HCT116 (cell line): ENCODE results near the gene ASPHD2. TPM values are rescaled to one million over a fixed set of nuclear protein-coding genes. Genes with fewer than 3 reads are reported as not detected.
A peak's percentile ranks its signal among the peaks of the same experiment; 100 is the strongest.

Experiments used
- ATAC-seq: fragments of 200-7000 bp; cut with Tn5 transposase; 2 replicates; pipeline ENCODE4 v1.9.1; 2020; ENCODE audit warnings: mild to moderate bottlenecking, moderate library complexity
- BruUV-seq: library from RNA; stranded (reverse); fragments of 400-500 nt; replicated peaks from 2 replicates; lab custom pipeline; 2021; lab: Mats Ljungman, UMichigan
- CTCF ChIA-PET: fragments of 300-600 bp; sonication (Branson Sonifier 250); formaldehyde crosslinking; loops from one replicate; lab custom pipeline; 2021; ENCODE audit warnings: antibody characterized with exemption; lab: Charles Lee
- POLR2A ChIA-PET: fragments of 300-600, 350-600 bp; sonication (Branson Sonifier 250); formaldehyde crosslinking; loops from one replicate; lab custom pipeline; 2021; ENCODE audit warnings: antibody characterized with exemption; lab: Charles Lee
- RAD21 ChIA-PET, 2 experiments: fragments of 300-600 bp; sonication (Branson Sonifier 250); formaldehyde crosslinking; loops; one replicate each; lab custom pipeline; 2023; ENCODE audit warnings: low total read pairs in 2 of 2; ENCODE audit not compliant: uncharacterized antibody in 2 of 2, unreplicated experiment in 2 of 2, low non-redundant PET in 1 of 2; lab: Charles Lee
- DNase-seq: peaks from one replicate; pipeline ENCODE4 v3.0.0-alpha.2; 2010; ENCODE audit warnings: low read depth, low spot score
- H2AFZ ChIP-seq: fragments of 200-600 bp; shearing (Covaris generic), sonication (generic); 2 replicates; pipeline ENCODE4 v1.6.1; 2017; ENCODE audit warnings: low read depth, mixed run types, mixed read lengths, antibody characterized with exemption, low read length; ENCODE audit not compliant: poor library complexity, severe bottlenecking
- H3K27ac ChIP-seq: 2 replicates; pipeline ENCODE4 v1.5.1; 2012; ENCODE audit warnings: low read depth, low read length
- H3K27me3 ChIP-seq: fragments of 200-600 bp; sonication (generic); 2 replicates; pipeline ENCODE4 v1.6.1; 2016; ENCODE audit warnings: mixed run types, low read length, mixed read lengths; ENCODE audit not compliant: insufficient read depth
- H3K36me3 ChIP-seq, 2 experiments: fragments of 200-500 bp in 1 of 2; fragments of 200-600 bp in 1 of 2; sonication (Bioruptor generic) in 1 of 2; sonication (generic) in 1 of 2; 2 replicates each; pipeline versions ENCODE4 v1.5.1 to v1.6.1; 2014 to 2016; ENCODE audit warnings: low read length in 2 of 2, inconsistent platforms in 1 of 2, mixed read lengths in 1 of 2, mixed run types in 1 of 2; ENCODE audit not compliant: insufficient read depth in 2 of 2, control insufficient read depth in 1 of 2
- H3K4me1 ChIP-seq, 2 experiments: fragments of 200-600 bp in 1 of 2; sonication (generic) in 1 of 2; 2 replicates each; pipeline versions ENCODE4 v1.5.1 to v1.6.1; 2012 to 2017; ENCODE audit warnings: low read length in 2 of 2, inconsistent platforms in 1 of 2, mild to moderate bottlenecking in 1 of 2, mixed read lengths in 1 of 2, mixed run types in 1 of 2, moderate library complexity in 1 of 2; ENCODE audit not compliant: insufficient read depth in 2 of 2, control insufficient read depth in 1 of 2
- H3K4me2 ChIP-seq: fragments of 200-600 bp; sonication (generic); 2 replicates; pipeline ENCODE4 v1.6.1; 2017; ENCODE audit warnings: mixed run types, low read length, mixed read lengths
- H3K4me3 ChIP-seq, 2 experiments: fragments of 200-600 bp in 1 of 2; sonication (generic) in 1 of 2; replicated peaks in 1 of 2; 2 replicates each; pipeline ENCODE4 v1.5.1; 2011 to 2016; ENCODE audit warnings: low read length in 2 of 2, control low read depth in 1 of 2, low read depth in 1 of 2, mild to moderate bottlenecking in 1 of 2, mixed read lengths in 1 of 2, mixed run types in 1 of 2
- H3K79me2 ChIP-seq: fragments of 200-600 bp; sonication (generic); 2 replicates; pipeline ENCODE4 v1.6.1; 2017; ENCODE audit warnings: mild to moderate bottlenecking, mixed run types, low read length, moderate library complexity, mixed read lengths; ENCODE audit not compliant: insufficient read depth
- H3K9ac ChIP-seq: fragments of 200-600 bp; sonication (generic); 2 replicates; pipeline ENCODE4 v1.6.1; 2016; ENCODE audit warnings: low read length, mixed read lengths
- H3K9me2 ChIP-seq: fragments of 200-600 bp; sonication (generic), shearing (Covaris generic); 2 replicates; pipeline ENCODE4 v1.6.1; 2017; ENCODE audit warnings: mixed run types, mild to moderate bottlenecking, moderate library complexity; ENCODE audit not compliant: insufficient read depth
- H3K9me3 ChIP-seq, 2 experiments: fragments of 200-500 bp in 1 of 2; fragments of 200-600 bp in 1 of 2; sonication (Bioruptor generic) in 1 of 2; sonication (generic) in 1 of 2; 2 replicates each; pipeline ENCODE4 v1.6.1; 2014 to 2017; ENCODE audit warnings: low read length in 2 of 2, mixed read lengths in 2 of 2, inconsistent platforms in 1 of 2, low read depth in 1 of 2, mild to moderate bottlenecking in 1 of 2, mixed run types in 1 of 2, moderate library complexity in 1 of 2; ENCODE audit not compliant: control insufficient read depth in 1 of 2, insufficient read depth in 1 of 2
- H4K20me1 ChIP-seq: fragments of 200-600 bp; sonication (generic), shearing (Covaris generic); 2 replicates; pipeline ENCODE4 v1.6.1; 2017; ENCODE audit warnings: mixed run types, mild to moderate bottlenecking, moderate library complexity; ENCODE audit not compliant: insufficient read depth
- CEBPB ChIP-seq: IDR thresholded peaks from 2 replicates; pipeline ENCODE4 v1.6.1; 2012; ENCODE audit warnings: low read depth
- CTCF ChIP-seq, 3 experiments: fragments of 200-600 bp in 1 of 3; sonication (generic) in 1 of 3; IDR thresholded peaks in 2 of 3; conservative IDR thresholded peaks in 1 of 3; 2 replicates each; pipeline ENCODE4 v1.5.1; 2012 to 2017; ENCODE audit warnings: low read depth in 2 of 3, low read length in 2 of 3, antibody characterized with exemption in 1 of 3, borderline replicate concordance in 1 of 3, control low read depth in 1 of 3, mild to moderate bottlenecking in 1 of 3, mixed read lengths in 1 of 3, mixed run types in 1 of 3, moderate library complexity in 1 of 3; ENCODE audit not compliant: insufficient read depth in 1 of 3
- ELF1 ChIP-seq: IDR thresholded peaks from 2 replicates; pipeline ENCODE4 v1.6.1; 2012; ENCODE audit warnings: low read depth, borderline replicate concordance
- EZH2 ChIP-seq: fragments of 200-600 bp; sonication (generic); IDR thresholded peaks from 2 replicates; pipeline ENCODE4 v1.6.1; 2017; ENCODE audit warnings: antibody characterized with exemption, mixed run types
- JUND ChIP-seq: IDR thresholded peaks from 2 replicates; pipeline ENCODE4 v1.6.1; 2012
- MAX ChIP-seq: IDR thresholded peaks from 2 replicates; pipeline ENCODE4 v1.6.1; 2012
- POLR2A ChIP-seq: IDR thresholded peaks from 2 replicates; pipeline ENCODE4 v1.7.0; 2011; ENCODE audit warnings: borderline replicate concordance; ENCODE audit not compliant: insufficient read depth, insufficient read length; ENCODE audit errors: extremely low read depth
- POLR2AphosphoS5 ChIP-seq: IDR thresholded peaks from 2 replicates; pipeline ENCODE4 v1.6.1; 2011; ENCODE audit warnings: mild to moderate bottlenecking, low read depth, low read length, moderate library complexity
- RAD21 ChIP-seq: IDR thresholded peaks from 2 replicates; pipeline ENCODE4 v1.6.1; 2012; ENCODE audit warnings: low read depth, mild to moderate bottlenecking
- REST ChIP-seq: IDR thresholded peaks from 2 replicates; pipeline ENCODE4 v1.6.1; 2012; ENCODE audit warnings: low read depth
- SP1 ChIP-seq: IDR thresholded peaks from 2 replicates; pipeline ENCODE4 v1.6.1; 2012; ENCODE audit warnings: low read depth
- SRF ChIP-seq: IDR thresholded peaks from 2 replicates; pipeline ENCODE4 v1.6.1; 2012; ENCODE audit warnings: low read depth
- TCF7L2 ChIP-seq: IDR thresholded peaks from 2 replicates; pipeline ENCODE4 v1.7.0; 2011; ENCODE audit warnings: borderline replicate concordance, inconsistent platforms; ENCODE audit not compliant: insufficient read depth, insufficient read length; ENCODE audit errors: extremely low read depth
- YY1 ChIP-seq: IDR thresholded peaks from 2 replicates; pipeline ENCODE4 v1.6.1; 2011; ENCODE audit warnings: low read length, low read depth, moderate library complexity, mild to moderate bottlenecking; ENCODE audit not compliant: insufficient replicate concordance; ENCODE audit errors: extremely low read depth
- ZBTB33 ChIP-seq: IDR thresholded peaks from 2 replicates; pipeline ENCODE4 v1.6.1; 2011; ENCODE audit warnings: mild to moderate bottlenecking, low read length, moderate library complexity; ENCODE audit not compliant: insufficient replicate concordance; ENCODE audit errors: extremely low read depth
- ZFX ChIP-seq: fragments of 450-650 bp; IDR thresholded peaks from 2 replicates; pipeline ENCODE4 v1.6.1; 2017
- ZNF274 ChIP-seq: fragments of 200-500 bp; sonication (Bioruptor generic); IDR thresholded peaks from 2 replicates; pipeline ENCODE4 v1.6.1; 2014; ENCODE audit warnings: mild to moderate bottlenecking, low read depth, low read length, inconsistent platforms
- intact Hi-C: fragments of 100-400 bp; cut with micrococcal nuclease; formaldehyde crosslinking; loops from 2 replicates; pipeline ENCODE4 v1.10.0; 2022
- total RNA-seq: library from RNA; stranded (reverse); gene quantifications from one replicate; pipeline ENCODE4 v1.2.1, GENCODE V29; 2021; ENCODE audit not compliant: unreplicated experiment

Gene ASPHD2
- total RNA-seq, 1 experiment from 2014 or later: 4.1 TPM

- H3K4me1 ChIP-seq: peaks cover 10 to 15% of the 10 kb centered on the region in 2 experiments
- peaks cover 74% of the 10 kb centered on the region for H3K79me2 ChIP-seq
- no TSS peak for BruUV-seq
- ATAC-seq (peak; percentile 92), DNase-seq (peak; percentile 72)
- H3K36me3 ChIP-seq: peaks cover 9 to 18% of the 10 kb centered on the region in 2 experiments; a peak in 3 of 4 replicates
- no peak within 1 kb of the TSS for H2AFZ ChIP-seq
- no peaks in the 10 kb centered on the region for H3K9me2 ChIP-seq
- H3K4me3 ChIP-seq: peak within 1 kb of the TSS; percentile 78 to 95
- no peaks in the 10 kb centered on the region for H4K20me1 ChIP-seq
- H3K9me3 ChIP-seq: no peaks in the 10 kb centered on the region
- POLR2A ChIA-PET: interaction anchor here (0.7 to 1.0 kb wide), 3 partner anchors 9 to 115 kb away, joined by 3 to 4 read pairs (median 3); no protein-coding TSS in a partner anchor
- H3K9ac ChIP-seq: peak within 1 kb of the TSS; percentile 93
- RAD21 ChIA-PET: interaction anchor here in 1 of 2 experiments (0.6 kb wide), 1 partner anchor 195 kb away, joined by 3 read pairs; no protein-coding TSS in a partner anchor
- CTCF ChIA-PET: interaction anchor here (1.2 to 2.1 kb wide), 4 partner anchors 19 to 182 kb away, joined by 5 to 7 read pairs (median 6); no protein-coding TSS in a partner anchor
- intact Hi-C loops: no loop called here
- H3K4me2 ChIP-seq: peak within 1 kb of the TSS; percentile 79
- H3K27ac ChIP-seq: peak within 1 kb of the TSS; percentile 79
- no peaks in the 10 kb centered on the region for H3K27me3 ChIP-seq
- TF ChIP-seq MAX (peak; percentile 85), SP1 (peak; percentile 61; the same call in 1 of the 2 replicates), POLR2A (peak; percentile 80), REST (no peak), EZH2 (no peak), TCF7L2 (peak; percentile 42), CEBPB (no peak), ZNF274 (no peak), POLR2AphosphoS5 (peak; percentile 76), ZBTB33 (peak; percentile 35), YY1 (peak; percentile 91), JUND (no peak), ZFX (peak; percentile 73), ELF1 (no peak), RAD21 (no peak), CTCF (IDR thresholded peaks at IDR 0.05 in 2 of 3, conservative IDR thresholded peaks at IDR 0.05 in 1 of 3; ENCODE audit: borderline replicate concordance in 1 of 3, insufficient read depth in 1 of 3, low read depth in 2 of 3, low read length in 2 of 3) (no peak), SRF (peak; percentile 93)
These were observed 54.6 kb downstream of the ASPHD2 start, which contains the start of the genes HPS4 and SRRD for GRCh38 chr22:26483439-26484359. HPS4 (minus strand) TSS chr22:26483783; CDS start chr22:26481762, 2,021 bp downstream. SRRD (plus strand) TSS chr22:26483877; CDS start chr22:26483891, 14 bp downstream.
